ENCODE results near the gene CLDN10.

- TF ChIP-seq, protein P1, sequence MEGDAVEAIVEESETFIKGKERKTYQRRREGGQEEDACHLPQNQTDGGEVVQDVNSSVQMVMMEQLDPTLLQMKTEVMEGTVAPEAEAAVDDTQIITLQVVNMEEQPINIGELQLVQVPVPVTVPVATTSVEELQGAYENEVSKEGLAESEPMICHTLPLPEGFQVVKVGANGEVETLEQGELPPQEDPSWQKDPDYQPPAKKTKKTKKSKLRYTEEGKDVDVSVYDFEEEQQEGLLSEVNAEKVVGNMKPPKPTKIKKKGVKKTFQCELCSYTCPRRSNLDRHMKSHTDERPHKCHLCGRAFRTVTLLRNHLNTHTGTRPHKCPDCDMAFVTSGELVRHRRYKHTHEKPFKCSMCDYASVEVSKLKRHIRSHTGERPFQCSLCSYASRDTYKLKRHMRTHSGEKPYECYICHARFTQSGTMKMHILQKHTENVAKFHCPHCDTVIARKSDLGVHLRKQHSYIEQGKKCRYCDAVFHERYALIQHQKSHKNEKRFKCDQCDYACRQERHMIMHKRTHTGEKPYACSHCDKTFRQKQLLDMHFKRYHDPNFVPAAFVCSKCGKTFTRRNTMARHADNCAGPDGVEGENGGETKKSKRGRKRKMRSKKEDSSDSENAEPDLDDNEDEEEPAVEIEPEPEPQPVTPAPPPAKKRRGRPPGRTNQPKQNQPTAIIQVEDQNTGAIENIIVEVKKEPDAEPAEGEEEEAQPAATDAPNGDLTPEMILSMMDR (IDR thresholded peaks at IDR 0.05): no peak
- TF ChIP-seq ZNF512 (CRISPR knock-in tag; IDR thresholded peaks at IDR 0.05; ENCODE audit: borderline replicate concordance): no peak
These were observed 1.3 kb downstream of the CLDN10 start for GRCh38 chr13:95553581-95554385.

All from WTC11 (cell line).